Measurements from ENCODE around the gene SERINC3. TPM values are rescaled to one million over a fixed set of nuclear protein-coding genes. Genes with fewer than 3 reads are reported as not detected.

SERINC3 gene
- total RNA-seq, 1 donor from 2014 or later: 36.6 TPM

DNA sequence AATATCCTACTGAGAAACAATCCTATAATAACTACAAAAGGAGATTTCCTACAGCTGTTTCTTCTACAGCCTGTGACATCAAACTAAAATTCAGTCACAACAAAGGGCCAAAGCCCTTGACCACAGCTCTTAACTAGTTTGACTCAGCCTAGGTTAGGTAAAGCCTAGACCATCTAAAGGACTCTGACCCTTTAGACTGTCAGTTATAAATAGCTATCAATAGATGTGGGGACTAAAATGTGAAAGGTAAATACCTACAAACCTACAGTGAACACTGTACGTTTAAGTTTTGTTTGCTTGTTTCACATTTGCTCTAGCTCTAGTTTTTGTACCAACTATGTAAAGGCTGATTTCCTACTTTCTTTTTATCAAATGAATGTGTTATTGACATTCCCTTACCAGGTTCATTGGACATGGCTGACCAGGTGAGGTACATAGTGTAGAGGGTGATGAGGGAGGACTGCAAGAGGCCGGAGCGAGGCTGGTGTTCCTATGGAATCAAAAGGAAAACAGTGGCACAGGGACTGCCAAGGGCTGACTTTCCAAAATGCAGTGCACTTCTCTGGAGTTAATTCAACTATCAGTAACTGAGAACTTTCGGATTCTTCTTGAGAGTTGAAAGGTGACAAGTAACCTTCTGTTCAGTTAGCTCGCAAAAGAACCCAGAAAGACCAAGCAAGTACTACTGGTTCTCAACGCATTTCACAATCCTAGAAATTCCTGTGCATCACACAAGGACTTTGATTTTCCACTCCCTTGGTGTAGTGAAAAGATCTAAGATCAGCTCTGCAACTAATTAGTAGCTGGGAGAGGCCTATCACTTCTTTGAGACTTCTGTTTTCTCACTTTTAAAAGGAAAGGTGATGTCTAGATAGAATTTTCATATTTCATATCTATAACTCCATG, 17.2 kb downstream of the SERINC3 start:
- TF ChIP-seq CTCF (conservative IDR thresholded peaks at IDR 0.05; ENCODE audit: low read depth, low read length): no peak
- DNase-seq (ENCODE audit: low read depth): no peak
- H3K4me3 ChIP-seq (ENCODE audit: low read depth, low read length): no peak overlapping the region

DNA sequence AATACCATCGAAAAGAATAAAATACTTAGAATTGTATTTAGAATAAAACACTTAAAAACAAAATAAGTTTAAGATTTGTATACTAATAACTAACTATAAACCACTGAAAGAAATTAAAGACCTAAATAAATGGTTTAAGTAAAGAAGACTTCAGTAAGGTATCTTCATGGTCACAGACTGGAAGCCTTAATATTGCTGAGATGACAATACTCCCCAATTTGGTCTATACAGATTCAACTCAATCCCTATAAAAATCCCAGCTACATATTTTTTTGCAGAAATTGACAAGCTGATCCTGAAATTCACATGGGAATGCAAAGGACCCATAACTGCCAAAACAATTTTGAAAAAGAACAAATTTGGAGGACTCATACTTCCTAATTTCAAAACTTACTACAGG, 18.9 kb downstream of the SERINC3 start:
- TF ChIP-seq CTCF (conservative IDR thresholded peaks at IDR 0.05; ENCODE audit: low read depth, low read length): no peak
- no peak overlapping the region for H3K4me3 ChIP-seq (ENCODE audit: low read depth, low read length)
- no peak for DNase-seq (ENCODE audit: low read depth)

GRCh38 chr20:44501448-44501847, 20.4 kb downstream of the SERINC3 start:
- no peak for TF ChIP-seq CTCF (conservative IDR thresholded peaks at IDR 0.05; ENCODE audit: low read depth, low read length)
- DNase-seq (ENCODE audit: low read depth): no peak

GRCh38 chr20:44500221-44500620, 21.6 kb downstream of the SERINC3 start:
- TF ChIP-seq CTCF (conservative IDR thresholded peaks at IDR 0.05; ENCODE audit: low read depth, low read length): no peak
- no peak overlapping the region for H3K4me3 ChIP-seq (ENCODE audit: low read depth, low read length)
- DNase-seq (ENCODE audit: low read depth): no peak

More at GRCh38 chr20:44501448-44501847, 20.4 kb downstream of the SERINC3 start:
- H3K4me3 ChIP-seq (ENCODE audit: low read depth, low read length): no peak overlapping the region

DNA sequence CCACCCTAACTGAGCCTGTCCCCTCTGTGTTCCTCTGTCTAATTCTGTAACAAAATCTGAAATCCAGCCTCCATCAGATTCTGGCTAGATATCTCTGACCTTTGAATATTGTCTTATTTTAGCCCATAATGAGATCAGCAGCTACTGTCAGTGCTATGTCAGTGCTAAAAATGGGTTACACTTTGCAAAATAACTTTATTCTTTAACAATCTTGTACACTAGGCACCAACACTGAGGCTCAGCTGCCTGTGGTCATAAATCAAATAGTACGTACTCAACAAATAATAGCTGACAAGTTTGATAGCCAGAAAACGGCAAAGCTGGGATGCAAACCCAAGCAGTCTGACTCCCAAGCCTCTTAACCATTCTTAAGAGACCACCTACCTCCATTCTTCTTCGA, 24.1 kb downstream of the SERINC3 start:
- DNase-seq (ENCODE audit: low read depth): no peak
- H3K4me3 ChIP-seq (ENCODE audit: low read depth, low read length): no peak overlapping the region
- no peak for TF ChIP-seq CTCF (conservative IDR thresholded peaks at IDR 0.05; ENCODE audit: low read depth, low read length)

- TF ChIP-seq CTCF (conservative IDR thresholded peaks at IDR 0.05; ENCODE audit: low read depth, low read length): no peak
- no peak overlapping the region for H3K4me3 ChIP-seq (ENCODE audit: low read depth, low read length)
- DNase-seq (ENCODE audit: low read depth): peak; percentile 83
These were observed 24.9 kb downstream of the SERINC3 start for GRCh38 chr20:44496976-44497375.
